ENCODE results near the gene CEP44.
"Not testable (repeated sequence)": the region's sequence is repeated elsewhere in the genome, so short reads cannot be mapped to it uniquely, and the experiment has no call there.

CEP44 gene

GRCh38 chr4:174324725-174325124 lies 41.0 kb downstream of the CEP44 start:
- no peak for DNase-seq (ENCODE audit: low spot score)

DNA sequence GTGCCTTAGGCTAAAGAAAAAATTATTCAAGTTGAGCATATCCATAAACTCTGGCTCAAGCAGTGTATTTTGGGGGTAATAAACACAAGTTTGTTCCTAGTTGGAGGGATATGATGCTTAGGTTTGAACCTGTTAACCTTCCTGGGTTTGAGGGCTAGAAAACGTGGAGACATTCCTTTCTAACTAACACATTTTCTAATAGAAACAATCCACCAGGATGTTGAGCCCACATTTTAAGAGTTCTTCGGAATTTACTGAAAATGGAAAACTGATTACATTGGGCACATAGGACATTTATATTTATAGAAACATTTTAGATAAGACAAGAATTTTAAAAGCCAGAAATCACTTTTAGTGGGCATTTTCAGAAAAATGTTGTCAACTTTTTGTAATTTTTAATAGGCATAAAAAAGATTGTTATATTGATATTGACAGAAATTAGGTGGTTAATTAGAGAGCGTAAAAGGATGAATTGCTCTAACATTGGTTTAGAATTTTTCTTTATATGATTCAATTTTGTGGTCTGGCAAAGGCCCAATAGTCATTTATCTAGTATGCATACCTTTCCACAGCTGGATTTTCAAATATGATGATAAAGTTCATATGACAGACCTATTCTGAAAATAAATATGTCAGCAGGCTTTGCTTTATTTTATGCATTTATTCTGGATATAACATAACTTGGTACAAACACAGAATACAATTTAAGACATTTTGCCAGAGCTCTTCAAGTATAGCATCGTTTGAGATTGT lies 49.2 kb downstream of the CEP44 start:
- DNase-seq (ENCODE audit: low spot score) = no peak

DNA sequence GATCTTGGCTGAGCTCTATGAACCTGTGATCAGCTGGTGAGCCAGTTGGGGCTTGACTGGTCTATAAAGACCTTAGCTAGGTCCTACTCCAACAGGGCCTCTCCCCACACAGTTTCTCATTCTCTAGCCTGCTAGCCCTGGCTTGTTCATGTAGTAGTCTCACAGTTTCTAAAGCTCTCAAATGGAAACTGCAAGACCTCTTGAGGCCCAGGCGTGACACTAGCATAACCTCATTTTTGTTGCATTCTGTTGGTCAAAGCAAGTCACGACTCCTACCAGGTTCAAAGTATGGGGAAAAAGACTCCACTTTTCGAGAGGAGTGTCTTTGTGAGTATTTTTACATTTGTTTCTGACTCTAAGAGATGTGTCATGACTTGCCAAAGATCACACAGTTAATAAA lies 50.9 kb downstream of the CEP44 start:
- no peak for DNase-seq (ENCODE audit: low spot score)

DNA sequence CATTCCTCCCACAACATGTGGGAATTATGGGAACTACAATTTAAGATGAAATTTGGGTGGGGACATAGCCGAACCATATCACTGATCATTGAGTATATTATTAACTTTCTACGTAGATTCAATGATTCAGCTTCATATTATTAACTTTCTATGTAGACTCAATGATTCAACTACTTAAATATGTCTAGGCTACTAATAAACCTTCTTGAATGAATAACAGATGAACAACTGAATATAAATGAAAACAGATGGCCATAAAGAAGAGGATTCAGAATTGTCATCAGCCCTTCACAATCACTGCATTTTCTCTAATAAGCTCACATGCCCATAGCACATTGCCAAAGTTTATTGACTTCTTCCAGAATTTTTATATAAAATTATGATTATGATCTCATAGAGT lies 57.0 kb downstream of the CEP44 start:
- no peak for DNase-seq (ENCODE audit: low spot score)

GRCh38 chr4:174349156-174349555 lies 65.4 kb downstream of the CEP44 start:
- no peak for DNase-seq (ENCODE audit: low spot score)

DNA sequence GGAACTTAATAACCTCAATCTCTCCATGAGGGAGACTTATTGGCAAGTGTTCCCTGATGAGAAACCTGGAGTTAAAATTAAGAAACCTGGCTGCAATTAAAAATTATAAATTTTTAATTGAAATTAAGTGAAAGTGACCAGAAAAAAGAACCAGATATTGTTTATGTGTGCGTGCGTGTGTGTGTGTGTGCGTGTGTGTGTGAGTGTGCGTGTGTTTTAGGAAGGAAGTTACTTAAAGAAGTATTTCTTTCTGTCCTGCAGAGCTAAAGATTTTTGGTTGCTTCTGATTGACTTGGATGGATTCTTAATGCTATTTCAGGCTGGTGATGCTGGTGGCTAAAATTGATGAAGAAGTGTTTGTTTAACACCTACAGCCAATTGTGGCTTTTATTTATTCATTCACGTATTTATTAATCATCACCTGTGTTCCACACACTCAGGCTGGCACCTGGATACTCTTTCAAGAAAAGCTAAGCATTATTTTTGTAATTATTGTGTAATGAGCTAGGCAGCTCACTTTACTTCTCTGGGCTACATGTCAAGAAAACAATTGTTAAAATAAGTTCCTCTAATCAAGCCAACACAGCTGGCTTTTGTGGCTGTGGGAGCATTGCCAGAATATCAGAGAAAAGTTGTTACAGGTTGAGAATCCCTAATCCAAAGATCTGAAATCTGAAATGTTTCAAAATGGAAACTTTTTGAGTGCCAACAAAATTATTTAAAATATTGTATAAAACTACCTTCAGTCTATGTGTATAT lies 68.5 kb downstream of the CEP44 start:
- no peak for DNase-seq (ENCODE audit: low spot score)

GRCh38 chr4:174357321-174357720 lies 73.6 kb downstream of the CEP44 start:
- no peak for DNase-seq (ENCODE audit: low spot score)

DNA sequence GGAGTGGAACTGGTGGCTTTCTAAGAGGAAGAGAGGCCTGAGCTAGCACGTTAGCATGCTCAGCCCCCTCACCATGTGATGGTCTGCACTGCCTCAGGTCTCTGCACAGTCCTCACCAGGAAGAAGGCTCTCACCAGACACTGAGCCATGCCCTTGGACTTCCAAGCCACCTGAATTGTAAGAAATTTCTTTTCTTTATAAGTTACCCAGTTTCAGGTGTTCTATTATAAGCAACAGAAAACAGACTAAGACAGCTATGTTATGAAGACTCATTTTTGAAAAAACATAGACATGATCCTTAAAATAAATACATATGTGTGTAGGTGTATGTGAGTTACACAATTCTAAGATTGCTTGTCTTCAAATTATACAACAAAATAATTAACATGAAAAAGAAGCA lies 74.7 kb downstream of the CEP44 start:
- no peak for DNase-seq (ENCODE audit: low spot score)

- DNase-seq (ENCODE audit: low spot score) = peak; percentile 53
Observed at GRCh38 chr4:174358829-174359228, 75.1 kb downstream of the CEP44 start.

DNA sequence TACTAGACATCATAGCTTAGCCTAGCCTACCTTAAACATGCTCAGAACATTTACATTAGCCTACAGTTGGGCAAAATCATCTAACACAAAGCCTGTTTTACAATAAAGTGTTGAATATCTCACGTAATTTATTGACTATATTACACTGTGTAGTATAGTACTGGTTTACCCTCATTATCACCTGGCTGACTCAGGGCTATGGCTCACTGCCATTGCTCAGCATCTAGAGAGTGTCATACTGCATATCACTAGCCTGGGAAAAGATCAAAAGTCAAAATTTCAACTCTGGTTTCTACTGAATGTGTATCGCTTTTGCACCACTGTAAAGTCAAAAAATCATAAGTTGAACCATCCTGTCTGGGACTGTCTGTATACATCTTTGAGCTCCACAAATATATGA lies 78.6 kb downstream of the CEP44 start:
- no peak for DNase-seq (ENCODE audit: low spot score)

DNA sequence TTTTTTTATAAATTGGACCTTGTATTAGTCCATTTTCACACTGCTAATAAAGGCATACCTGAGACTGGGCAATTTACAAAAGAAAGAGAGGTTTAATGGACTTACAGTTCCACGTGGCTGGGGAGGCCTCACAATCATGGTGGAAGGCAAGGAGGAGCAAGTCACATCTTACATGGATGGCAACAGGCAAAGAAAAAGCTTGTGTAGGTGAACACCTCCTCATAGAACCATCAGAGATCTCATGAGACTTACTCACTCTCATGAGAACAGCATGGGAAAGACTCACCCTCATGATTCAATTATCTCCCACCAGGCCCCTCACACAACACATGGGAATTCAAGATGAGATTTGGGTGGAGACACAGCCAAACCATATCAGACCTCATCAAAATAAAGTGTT lies 80.1 kb downstream of the CEP44 start:
- DNase-seq (ENCODE audit: low spot score) = not testable (repeated sequence)

- peak; percentile 27 for DNase-seq (ENCODE audit: low spot score)
Observed at GRCh38 chr4:174365018-174365587, 81.4 kb downstream of the CEP44 start.

DNA sequence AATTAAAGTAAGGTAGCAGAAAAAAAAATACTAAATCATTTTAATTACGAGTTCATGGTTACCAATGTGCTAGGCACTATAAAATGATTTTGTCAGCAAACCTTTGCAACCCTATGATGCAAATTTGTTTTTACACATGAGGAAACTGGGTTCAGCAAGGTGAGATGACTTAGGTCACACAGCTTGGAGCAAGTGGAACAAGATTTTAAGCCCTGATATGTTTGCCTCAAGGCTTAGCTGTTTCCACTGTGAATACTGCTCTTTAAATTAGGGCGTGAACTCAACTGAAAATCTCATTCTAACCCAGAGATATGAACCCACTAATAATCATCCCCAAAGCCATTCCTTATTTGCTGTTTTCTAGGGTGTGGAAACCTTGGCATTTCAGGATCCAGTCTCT lies 86.3 kb downstream of the CEP44 start:
- no peak for DNase-seq (ENCODE audit: low spot score)

GRCh38 chr4:174373821-174374220 lies 90.1 kb downstream of the CEP44 start:
- no peak for DNase-seq (ENCODE audit: low spot score)

- no peak for DNase-seq (ENCODE audit: low spot score)
Observed at GRCh38 chr4:174375422-174375821, 91.7 kb downstream of the CEP44 start.

DNA sequence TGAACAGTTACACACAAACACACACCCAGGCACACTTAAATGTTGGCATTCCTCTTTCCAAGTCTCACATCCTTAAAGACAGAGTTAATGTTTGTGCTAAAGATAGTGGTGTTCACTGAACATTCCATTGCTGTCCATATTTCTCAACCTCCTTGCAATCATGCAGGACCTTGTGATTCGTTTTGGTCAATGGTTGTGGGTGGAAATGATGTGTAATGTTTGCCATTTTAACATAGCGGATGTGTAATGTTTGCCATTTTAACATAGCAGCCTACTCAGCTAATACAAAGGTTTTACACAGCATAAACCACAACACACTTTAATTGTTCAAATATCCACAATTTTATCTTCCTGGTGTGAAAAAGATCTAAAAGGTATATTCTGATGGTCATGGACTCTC lies 93.9 kb downstream of the CEP44 start:
- no peak for DNase-seq (ENCODE audit: low spot score)

GRCh38 chr4:174378951-174379350 lies 95.2 kb downstream of the CEP44 start:
- no peak for DNase-seq (ENCODE audit: low spot score)

DNA sequence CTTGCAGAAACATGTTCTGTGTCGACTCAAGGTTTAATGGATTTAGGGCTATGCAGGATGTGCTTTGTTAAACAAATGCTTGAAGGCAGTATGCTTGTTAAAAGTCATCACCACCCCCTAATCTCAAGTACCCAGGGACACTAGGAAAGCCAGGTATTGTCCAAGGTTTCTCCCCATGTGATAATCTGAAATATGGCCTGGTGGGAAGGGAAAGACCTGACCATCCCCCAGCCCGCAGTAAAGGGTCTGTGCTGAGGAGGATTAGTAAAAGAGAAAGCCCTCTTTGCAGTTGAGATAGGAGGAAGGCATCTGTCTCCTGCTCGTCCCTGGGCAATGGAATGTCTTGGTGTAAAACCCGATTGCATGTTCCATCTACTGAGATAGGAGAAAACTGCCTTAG lies 96.5 kb downstream of the CEP44 start:
- not testable (repeated sequence) for DNase-seq (ENCODE audit: low spot score)

DNA sequence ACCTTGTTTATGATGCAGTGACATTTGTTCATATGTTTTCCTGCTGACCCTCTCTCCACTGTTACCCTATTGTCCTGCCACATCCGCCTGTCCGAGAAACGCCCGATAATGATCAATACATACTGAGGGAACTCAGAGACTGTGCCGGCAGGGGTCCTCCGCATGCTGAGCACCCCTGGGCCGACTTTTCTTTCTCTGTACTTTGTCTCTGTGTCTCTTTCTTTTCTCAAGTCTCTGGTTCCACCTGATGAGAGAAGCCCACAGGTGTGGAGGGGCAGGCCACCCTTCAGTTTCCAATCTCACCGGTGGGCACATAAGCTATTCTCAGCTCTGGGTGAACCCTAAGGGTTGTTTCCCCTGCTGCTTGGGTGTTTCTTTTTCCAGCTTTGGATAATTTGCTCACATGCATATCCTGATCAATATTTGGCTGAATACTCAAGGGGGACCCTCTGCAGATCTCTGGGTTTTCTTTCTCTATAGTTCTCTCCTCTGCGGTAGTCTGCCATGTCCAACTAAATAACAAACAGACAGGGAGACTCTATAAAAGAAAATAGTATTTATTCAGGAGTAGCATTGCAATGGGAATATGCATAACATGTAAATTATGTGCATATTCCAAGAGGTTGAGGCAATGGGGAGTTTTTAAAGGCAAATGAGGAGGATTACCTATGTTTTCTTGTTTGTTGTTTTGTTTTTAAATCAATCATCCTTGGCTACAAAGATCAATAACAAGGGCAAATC lies 97.2 kb downstream of the CEP44 start:
- DNase-seq (ENCODE audit: low spot score) = no peak

- no peak for DNase-seq (ENCODE audit: low spot score)
Observed at GRCh38 chr4:174381440-174381800, 97.7 kb downstream of the CEP44 start.
